ENCODE data around the gene PARD6G. TPM values are rescaled to one million over a fixed set of nuclear protein-coding genes. Genes with fewer than 3 reads are reported as not detected.

PARD6G gene
- total and polyA plus RNA-seq, 8 donors: 0.42 to 2.2 (median 1.2) TPM

DNA sequence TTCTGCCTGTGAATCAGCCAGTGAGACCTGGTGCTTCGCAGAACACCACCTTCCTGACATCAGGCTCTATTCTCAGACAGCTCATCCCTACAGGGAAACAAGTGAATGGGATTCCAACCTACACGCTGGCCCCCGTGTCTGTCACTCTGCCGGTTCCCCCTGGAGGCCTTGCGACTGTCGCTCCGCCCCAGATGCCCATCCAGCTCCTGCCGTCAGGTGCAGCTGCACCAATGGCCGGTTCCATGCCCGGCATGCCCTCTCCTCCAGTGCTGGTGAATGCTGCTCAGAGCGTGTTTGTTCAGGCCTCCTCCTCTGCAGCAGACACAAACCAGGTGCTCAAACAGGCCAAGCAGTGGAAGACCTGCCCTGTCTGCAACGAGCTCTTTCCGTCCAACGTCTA lies 110.2 kb downstream of the PARD6G start:
- Histone ChIP-seq H3K4me1 (no peaks in the 10 kb centered on the region), H3K9me3 (no peaks in the 10 kb centered on the region), H3K27me3 (no peaks in the 10 kb centered on the region), H3K27ac (no peak overlapping the region), H3K4me3 (no peak overlapping the region), H3K36me3 (peaks cover 0 to 34% (median 16%) of the 10 kb centered on the region in 3 donors)
- ATAC-seq: no peak
- DNase-seq: peak in 1 of 6 donors; percentile 41
- FAIRE-seq: no peak
- intact Hi-C loops (cut with DNase I): no loop called here
- TF ChIP-seq, protein P1, sequence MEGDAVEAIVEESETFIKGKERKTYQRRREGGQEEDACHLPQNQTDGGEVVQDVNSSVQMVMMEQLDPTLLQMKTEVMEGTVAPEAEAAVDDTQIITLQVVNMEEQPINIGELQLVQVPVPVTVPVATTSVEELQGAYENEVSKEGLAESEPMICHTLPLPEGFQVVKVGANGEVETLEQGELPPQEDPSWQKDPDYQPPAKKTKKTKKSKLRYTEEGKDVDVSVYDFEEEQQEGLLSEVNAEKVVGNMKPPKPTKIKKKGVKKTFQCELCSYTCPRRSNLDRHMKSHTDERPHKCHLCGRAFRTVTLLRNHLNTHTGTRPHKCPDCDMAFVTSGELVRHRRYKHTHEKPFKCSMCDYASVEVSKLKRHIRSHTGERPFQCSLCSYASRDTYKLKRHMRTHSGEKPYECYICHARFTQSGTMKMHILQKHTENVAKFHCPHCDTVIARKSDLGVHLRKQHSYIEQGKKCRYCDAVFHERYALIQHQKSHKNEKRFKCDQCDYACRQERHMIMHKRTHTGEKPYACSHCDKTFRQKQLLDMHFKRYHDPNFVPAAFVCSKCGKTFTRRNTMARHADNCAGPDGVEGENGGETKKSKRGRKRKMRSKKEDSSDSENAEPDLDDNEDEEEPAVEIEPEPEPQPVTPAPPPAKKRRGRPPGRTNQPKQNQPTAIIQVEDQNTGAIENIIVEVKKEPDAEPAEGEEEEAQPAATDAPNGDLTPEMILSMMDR (IDR thresholded peaks at IDR 0.05): no peak
- WGBS, 2 donors: 89 to 96% methylated on average over 14 of the region's 14 CpGs

DNA sequence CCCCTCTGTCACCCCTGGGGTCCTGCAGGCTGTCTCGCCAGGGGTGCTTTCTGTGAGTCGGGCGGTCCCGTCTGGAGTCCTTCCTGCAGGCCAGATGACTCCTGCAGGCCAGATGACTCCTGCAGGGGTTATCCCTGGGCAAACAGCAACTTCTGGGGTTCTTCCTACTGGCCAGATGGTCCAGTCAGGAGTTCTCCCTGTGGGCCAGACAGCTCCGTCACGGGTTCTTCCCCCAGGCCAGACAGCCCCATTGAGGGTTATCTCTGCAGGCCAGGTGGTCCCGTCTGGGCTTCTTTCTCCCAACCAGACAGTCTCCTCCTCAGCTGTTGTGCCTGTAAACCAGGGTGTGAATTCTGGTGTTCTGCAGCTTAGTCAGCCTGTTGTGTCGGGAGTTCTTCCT lies 110.6 kb downstream of the PARD6G start:
- peaks cover 0 to 34% (median 16%) of the 10 kb centered on the region in 3 donors for H3K36me3 ChIP-seq
- H3K27ac ChIP-seq: no peak overlapping the region
- H3K9me3 ChIP-seq: no peaks in the 10 kb centered on the region
- 90 to 97% methylated on average over 8 of the region's 8 CpGs for WGBS, 2 donors
- FAIRE-seq (no peak), ATAC-seq (no peak), DNase-seq (peak in 1 of 6 donors; percentile 44)
- H3K27me3 ChIP-seq: no peaks in the 10 kb centered on the region
- TF ChIP-seq, protein P1 (IDR thresholded peaks at IDR 0.05): no peak
- H3K4me1 ChIP-seq: no peaks in the 10 kb centered on the region
- intact Hi-C loops (cut with DNase I): no loop called here
- no peak overlapping the region for H3K4me3 ChIP-seq

DNA sequence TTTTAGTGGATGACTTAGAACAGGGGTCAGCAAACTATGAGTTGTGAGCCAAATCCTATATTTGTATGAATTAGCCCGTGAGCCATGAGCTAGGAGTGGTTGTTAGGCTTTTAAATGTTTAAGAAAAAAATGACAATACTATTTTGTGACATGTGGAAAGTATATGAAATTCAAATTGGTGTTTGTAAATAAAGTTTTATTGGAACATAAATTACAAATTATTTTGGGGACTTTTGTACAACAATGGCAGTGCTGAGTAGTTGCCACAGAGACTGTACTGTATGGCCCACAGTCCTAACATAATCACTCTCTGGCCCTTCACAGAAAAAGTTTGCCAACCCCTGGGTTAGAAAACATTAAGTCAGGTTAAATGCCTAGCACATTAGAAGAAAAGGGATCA lies 112.2 kb downstream of the PARD6G start:
- Histone ChIP-seq H3K27ac (no peak overlapping the region), H3K4me3 (no peak overlapping the region), H3K27me3 (no peaks in the 10 kb centered on the region), H3K36me3 (peaks cover 0 to 34% (median 16%) of the 10 kb centered on the region in 3 donors), H3K4me1 (no peaks in the 10 kb centered on the region), H3K9me3 (no peaks in the 10 kb centered on the region)
- WGBS, 2 donors: 98 to 100% methylated on average over 1 of the region's 1 CpG
- no peak for ATAC-seq
- TF ChIP-seq, protein P1 (IDR thresholded peaks at IDR 0.05): no peak
- intact Hi-C loops (cut with DNase I): no loop called here
- DNase-seq: no peak
- no peak for FAIRE-seq

DNA sequence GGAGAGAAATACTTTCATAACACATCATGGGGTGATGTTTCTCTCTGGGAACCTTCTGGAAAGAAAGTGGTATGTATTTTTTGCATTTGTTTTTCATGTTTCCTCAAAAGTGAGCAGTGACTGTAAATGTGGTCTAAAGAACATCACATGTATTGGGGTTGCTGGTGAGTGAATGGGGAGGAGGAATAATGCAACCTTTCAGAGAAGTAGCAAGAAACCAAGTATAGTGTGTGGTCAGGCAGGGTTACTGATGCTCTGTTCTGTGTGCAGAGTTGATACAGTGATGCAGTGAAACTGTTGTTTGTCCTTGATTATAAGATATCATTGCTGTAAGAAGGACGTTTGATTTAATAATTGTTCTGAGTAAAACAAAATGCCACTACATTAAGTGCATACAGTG lies 114.2 kb downstream of the PARD6G start:
- H3K9me3 ChIP-seq: no peaks in the 10 kb centered on the region
- H3K27ac ChIP-seq: no peak overlapping the region
- ATAC-seq: no peak
- peaks cover 0 to 32% (median 15%) of the 10 kb centered on the region in 3 donors for H3K36me3 ChIP-seq
- TF ChIP-seq, protein P1 (IDR thresholded peaks at IDR 0.05): no peak
- no peak for FAIRE-seq
- 23 to 36% methylated on average over 1 of the region's 1 CpG for WGBS, 2 donors
- H3K27me3 ChIP-seq: no peaks in the 10 kb centered on the region
- no peaks in the 10 kb centered on the region for H3K4me1 ChIP-seq
- intact Hi-C loops (cut with DNase I): no loop called here
- no peak overlapping the region for H3K4me3 ChIP-seq
- DNase-seq: no peak

DNA sequence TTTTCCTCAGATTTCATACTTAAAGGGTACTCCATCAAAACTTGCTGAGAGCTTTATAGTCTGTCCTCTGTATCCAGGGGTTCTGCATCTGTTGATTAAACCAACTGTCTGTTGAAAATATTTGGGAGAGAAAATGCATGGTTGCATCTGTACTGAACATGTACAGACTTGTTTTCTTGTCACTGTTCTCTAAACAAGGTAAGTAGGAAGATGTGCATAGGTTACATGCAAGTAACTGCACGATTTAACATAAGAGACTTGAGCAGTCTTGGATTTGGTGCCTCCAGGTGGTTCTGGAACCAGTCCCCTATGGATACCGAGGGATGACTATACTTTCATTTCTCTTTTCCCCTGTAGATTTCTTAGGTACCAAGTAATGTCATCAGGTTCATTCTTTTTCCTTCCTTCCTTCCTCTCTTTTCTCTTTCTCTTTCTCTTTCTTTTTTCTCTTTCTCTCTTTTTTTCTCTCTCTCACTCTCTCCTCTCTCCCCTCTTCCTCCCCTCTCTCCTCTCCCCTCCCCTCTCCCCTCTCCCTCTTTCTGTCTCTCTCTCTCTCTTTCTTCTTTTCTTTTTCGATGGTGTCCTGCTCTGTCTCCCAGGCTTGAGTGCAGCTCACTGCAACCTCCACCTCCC lies 115.0 kb downstream of the PARD6G start:
- WGBS, 2 donors: 89 to 91% methylated on average over 3 of the region's 3 CpGs
- no peak overlapping the region for H3K4me3 ChIP-seq
- intact Hi-C loops (cut with DNase I): no loop called here
- no peak overlapping the region for H3K27ac ChIP-seq
- peaks cover 0 to 24% (median 10%) of the 10 kb centered on the region in 3 donors for H3K36me3 ChIP-seq
- FAIRE-seq (no peak), ATAC-seq (no peak), DNase-seq (no peak)
- no peaks in the 10 kb centered on the region for H3K4me1 ChIP-seq
- no peaks in the 10 kb centered on the region for H3K27me3 ChIP-seq
- TF ChIP-seq, protein P1 (IDR thresholded peaks at IDR 0.05): no peak
- H3K9me3 ChIP-seq: no peaks in the 10 kb centered on the region

Data from pancreas (tissue), 10 donors.